Trophoblast cell (in vitro differentiated cells and primary cell): ENCODE results near the gene IPMK.

Experiments used
- DNase-seq, 2 donors: peaks; one replicate each; pipeline ENCODE4 v3.0.0-alpha.2; 2016
- H2AFZ ChIP-seq: 2 replicates; pipeline ENCODE4 v1.6.1; 2013; ENCODE audit warnings: low read length, moderate library complexity, mild to moderate bottlenecking; ENCODE audit not compliant: insufficient read depth, poor library complexity
- H2AK5ac ChIP-seq: 2 replicates; pipeline ENCODE4 v1.6.1; 2013; ENCODE audit warnings: mild to moderate bottlenecking, low read length
- H2BK120ac ChIP-seq: 2 replicates; pipeline ENCODE4 v1.6.1; 2013; ENCODE audit warnings: low read length, mild to moderate bottlenecking, moderate library complexity; ENCODE audit not compliant: insufficient read depth, poor library complexity
- H2BK12ac ChIP-seq: 2 replicates; pipeline ENCODE4 v1.6.1; 2013; ENCODE audit warnings: mild to moderate bottlenecking, low read length, moderate library complexity
- H2BK5ac ChIP-seq: 2 replicates; pipeline ENCODE4 v1.6.1; 2013; ENCODE audit warnings: low read length, low read depth, moderate library complexity, mild to moderate bottlenecking; ENCODE audit not compliant: poor library complexity
- H3K14ac ChIP-seq: 2 replicates; pipeline ENCODE4 v1.6.1; 2013; ENCODE audit warnings: mild to moderate bottlenecking, low read length
- H3K18ac ChIP-seq: 2 replicates; pipeline ENCODE4 v1.6.1; 2013; ENCODE audit warnings: mild to moderate bottlenecking, low read length
- H3K23ac ChIP-seq: 2 replicates; pipeline ENCODE4 v1.6.1; 2013; ENCODE audit warnings: low read length
- H3K27ac ChIP-seq: 2 replicates; pipeline ENCODE4 v1.5.1; 2013; ENCODE audit warnings: low read depth, mild to moderate bottlenecking, inconsistent platforms, low read length, moderate library complexity
- H3K27me3 ChIP-seq: 2 replicates; pipeline ENCODE4 v1.6.1; 2013; ENCODE audit warnings: inconsistent platforms, mild to moderate bottlenecking, low read length, moderate library complexity; ENCODE audit not compliant: insufficient read depth
- H3K36me3 ChIP-seq, 2 experiments: 1 replicate in 1 of 2; 2 replicates in 1 of 2; pipeline ENCODE4 v1.6.1; 2013; ENCODE audit warnings: low read length in 2 of 2, mild to moderate bottlenecking in 2 of 2, moderate library complexity in 1 of 2; ENCODE audit not compliant: insufficient read depth in 2 of 2, control insufficient read depth in 1 of 2
- H3K4ac ChIP-seq: 2 replicates; pipeline ENCODE4 v1.6.1; 2013; ENCODE audit warnings: low read depth, mild to moderate bottlenecking, low read length, moderate library complexity
- H3K4me1 ChIP-seq, 2 experiments: 1 replicate in 1 of 2; 2 replicates in 1 of 2; pipeline ENCODE4 v1.6.1; 2013; ENCODE audit warnings: low read length in 2 of 2, mild to moderate bottlenecking in 2 of 2, moderate library complexity in 1 of 2; ENCODE audit not compliant: insufficient read depth in 2 of 2, control insufficient read depth in 1 of 2
- H3K4me2 ChIP-seq: 2 replicates; pipeline ENCODE4 v1.6.1; 2013; ENCODE audit warnings: inconsistent platforms, mild to moderate bottlenecking, low read length, moderate library complexity
- H3K4me3 ChIP-seq: 2 replicates; pipeline ENCODE4 v1.5.1; 2013; ENCODE audit warnings: mild to moderate bottlenecking, low read depth, low read length, inconsistent platforms
- H3K79me1 ChIP-seq: one replicate; pipeline ENCODE4 v1.6.1; 2013; ENCODE audit warnings: low read length
- H3K79me2 ChIP-seq: 2 replicates; pipeline ENCODE4 v1.6.1; 2013; ENCODE audit warnings: low read length, mild to moderate bottlenecking; ENCODE audit not compliant: control insufficient read depth, insufficient read depth, poor library complexity
- H3K9ac ChIP-seq: 2 replicates; pipeline ENCODE4 v1.6.1; 2013; ENCODE audit warnings: mild to moderate bottlenecking, low read length
- H3K9me3 ChIP-seq: 2 replicates; pipeline ENCODE4 v1.6.1; 2013; ENCODE audit warnings: low read depth, mild to moderate bottlenecking, control low read depth, inconsistent platforms, low read length; ENCODE audit not compliant: insufficient read depth
- H4K12ac ChIP-seq: 2 replicates; pipeline ENCODE4 v1.6.1; 2013; ENCODE audit warnings: low read depth, mild to moderate bottlenecking, low read length, moderate library complexity
- H4K8ac ChIP-seq: 2 replicates; pipeline ENCODE4 v1.6.1; 2013; ENCODE audit warnings: low read depth, mild to moderate bottlenecking, low read length, moderate library complexity
- H4K91ac ChIP-seq: one replicate; pipeline ENCODE4 v1.6.1; 2013; ENCODE audit warnings: low read depth, mild to moderate bottlenecking, low read length, moderate library complexity
- WGBS: extraction: QIAGEN DNeasy Blood & Tissue Kit; methylation state at CpG from one replicate; pipeline ENCODE4 v1.1.7; 2013; ENCODE audit warnings: missing lambda C conversion rate; ENCODE audit not compliant: insufficient read length, insufficient coverage; ENCODE audit errors: extremely low coverage; 5-methylcytosine and 5-hydroxymethylcytosine counted together

IPMK gene

DNA sequence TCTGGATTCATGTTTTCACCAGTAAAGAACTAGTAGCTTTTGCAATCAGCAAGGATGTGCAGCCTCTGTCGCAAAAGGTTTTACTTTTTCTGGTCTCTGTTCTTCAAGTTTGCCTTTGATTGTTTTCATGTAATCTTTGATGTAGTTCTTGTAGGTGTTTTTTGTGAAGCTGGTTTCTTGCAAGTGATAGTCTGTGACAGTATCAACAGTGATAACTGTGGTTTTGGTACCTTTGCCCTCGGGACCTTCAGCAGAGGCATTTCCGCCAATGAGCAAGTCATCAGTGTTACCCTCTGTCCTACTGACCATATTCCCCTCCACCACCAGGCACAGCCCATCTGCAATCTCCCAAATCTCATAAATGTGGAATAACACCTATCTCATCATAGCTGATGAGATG is 55.1 kb downstream of the IPMK start:
- Histone ChIP-seq H2AK5ac (no peak overlapping the region), H2AFZ (no peak overlapping the region), H3K4me1 (no peaks in the 10 kb centered on the region), H3K14ac (no peak overlapping the region), H4K12ac (no peak overlapping the region), H3K9me3 (no peaks in the 10 kb centered on the region), H2BK12ac (no peak overlapping the region), H3K27ac (no peak overlapping the region), H3K18ac (no peak overlapping the region), H3K79me2 (no peaks in the 10 kb centered on the region), H2BK5ac (no peak overlapping the region), H3K4me3 (no peak overlapping the region), H3K9ac (no peak overlapping the region), H4K8ac (no peak overlapping the region), H3K4ac (no peak overlapping the region), H3K36me3 (peaks cover 3 to 4% of the 10 kb centered on the region in 2 experiments), H3K23ac (no peak overlapping the region), H3K27me3 (no peaks in the 10 kb centered on the region), H2BK120ac (no peak overlapping the region), H3K4me2 (no peak overlapping the region), H4K91ac (no peak overlapping the region), H3K79me1 (no peaks in the 10 kb centered on the region)
- no CpG with 5 or more reads among the region's 3 CpGs for WGBS
- DNase-seq: peak in 1 of 2 donors; percentile 21

- Histone ChIP-seq H3K9ac (peak overlapping the region; percentile 21), H2AFZ (no peak overlapping the region), H3K79me1 (no peaks in the 10 kb centered on the region), H3K18ac (no peak overlapping the region), H3K4me1 (no peaks in the 10 kb centered on the region), H2BK12ac (no peak overlapping the region), H2BK5ac (no peak overlapping the region), H3K4ac (no peak overlapping the region), H2BK120ac (no peak overlapping the region), H3K4me3 (no peak overlapping the region), H3K79me2 (no peaks in the 10 kb centered on the region), H3K27me3 (no peaks in the 10 kb centered on the region), H3K4me2 (no peak overlapping the region), H4K12ac (no peak overlapping the region), H2AK5ac (no peak overlapping the region), H4K91ac (no peak overlapping the region), H4K8ac (no peak overlapping the region), H3K27ac (no peak overlapping the region), H3K23ac (no peak overlapping the region), H3K36me3 (peaks cover 3 to 4% of the 10 kb centered on the region in 2 experiments), H3K14ac (no peak overlapping the region), H3K9me3 (no peaks in the 10 kb centered on the region)
- DNase-seq: no peak
- WGBS: no CpG with 5 or more reads among the region's 6 CpGs
Measured at GRCh38 chr10:58210160-58210559, 57.5 kb downstream of the IPMK start.

DNA sequence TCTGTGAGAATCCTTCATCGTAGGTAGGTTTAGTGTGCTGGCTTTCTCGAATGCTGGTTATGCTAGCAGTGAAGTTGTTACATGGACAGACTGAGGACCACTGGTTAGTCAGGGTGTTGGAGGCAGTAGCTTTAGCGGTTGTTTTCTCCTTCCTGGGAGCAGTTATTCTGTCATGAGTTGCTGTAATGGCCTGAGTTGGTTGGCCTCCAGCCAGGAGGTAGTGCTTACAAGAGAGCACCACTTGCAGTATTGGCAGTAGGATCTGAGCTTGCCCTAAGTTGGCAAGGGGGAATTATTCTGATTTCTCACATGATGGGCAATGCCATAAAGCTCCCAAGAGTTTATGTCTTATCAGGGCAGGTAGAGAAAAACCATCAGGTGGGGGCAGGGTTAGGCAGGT is 58.0 kb downstream of the IPMK start:
- Histone ChIP-seq H3K9me3 (no peaks in the 10 kb centered on the region), H3K27me3 (no peaks in the 10 kb centered on the region), H3K14ac (no peak overlapping the region), H3K36me3 (peaks cover 3 to 4% of the 10 kb centered on the region in 2 experiments), H3K9ac (no peak overlapping the region), H2BK120ac (no peak overlapping the region), H3K4me2 (no peak overlapping the region), H3K79me1 (no peaks in the 10 kb centered on the region), H4K12ac (no peak overlapping the region), H4K91ac (no peak overlapping the region), H2BK12ac (no peak overlapping the region), H2AFZ (no peak overlapping the region), H2AK5ac (no peak overlapping the region), H3K4ac (no peak overlapping the region), H4K8ac (no peak overlapping the region), H3K27ac (no peak overlapping the region), H3K79me2 (no peaks in the 10 kb centered on the region), H3K4me3 (no peak overlapping the region), H3K4me1 (no peaks in the 10 kb centered on the region), H3K18ac (no peak overlapping the region), H2BK5ac (no peak overlapping the region), H3K23ac (no peak overlapping the region)
- DNase-seq: no peak
- no CpG with 5 or more reads among the region's 3 CpGs for WGBS

GRCh38 chr10:58206251-58206650 is 61.4 kb downstream of the IPMK start:
- H3K36me3 ChIP-seq: peaks cover under 1 to 4% of the 10 kb centered on the region in 2 experiments
- DNase-seq: no peak
- no peak overlapping the region for H3K23ac ChIP-seq
- H3K4me2 ChIP-seq: no peak overlapping the region
- no peak overlapping the region for H3K4ac ChIP-seq
- no peak overlapping the region for H2BK120ac ChIP-seq
- no CpG with 5 or more reads among the region's 1 CpG for WGBS
- no peak overlapping the region for H2AFZ ChIP-seq
- H3K9me3 ChIP-seq: no peaks in the 10 kb centered on the region
- no peak overlapping the region for H3K14ac ChIP-seq
- H2AK5ac ChIP-seq: no peak overlapping the region
- H4K8ac ChIP-seq: no peak overlapping the region
- no peaks in the 10 kb centered on the region for H3K79me2 ChIP-seq
- H3K18ac ChIP-seq: no peak overlapping the region
- no peak overlapping the region for H4K12ac ChIP-seq
- no peak overlapping the region for H4K91ac ChIP-seq
- H2BK5ac ChIP-seq: no peak overlapping the region
- no peak overlapping the region for H3K4me3 ChIP-seq
- no peaks in the 10 kb centered on the region for H3K4me1 ChIP-seq
- no peak overlapping the region for H2BK12ac ChIP-seq
- no peak overlapping the region for H3K9ac ChIP-seq
- H3K79me1 ChIP-seq: no peaks in the 10 kb centered on the region
- H3K27ac ChIP-seq: no peak overlapping the region
- no peaks in the 10 kb centered on the region for H3K27me3 ChIP-seq
